Measurements from ENCODE around the gene COX6B2.

DNA sequence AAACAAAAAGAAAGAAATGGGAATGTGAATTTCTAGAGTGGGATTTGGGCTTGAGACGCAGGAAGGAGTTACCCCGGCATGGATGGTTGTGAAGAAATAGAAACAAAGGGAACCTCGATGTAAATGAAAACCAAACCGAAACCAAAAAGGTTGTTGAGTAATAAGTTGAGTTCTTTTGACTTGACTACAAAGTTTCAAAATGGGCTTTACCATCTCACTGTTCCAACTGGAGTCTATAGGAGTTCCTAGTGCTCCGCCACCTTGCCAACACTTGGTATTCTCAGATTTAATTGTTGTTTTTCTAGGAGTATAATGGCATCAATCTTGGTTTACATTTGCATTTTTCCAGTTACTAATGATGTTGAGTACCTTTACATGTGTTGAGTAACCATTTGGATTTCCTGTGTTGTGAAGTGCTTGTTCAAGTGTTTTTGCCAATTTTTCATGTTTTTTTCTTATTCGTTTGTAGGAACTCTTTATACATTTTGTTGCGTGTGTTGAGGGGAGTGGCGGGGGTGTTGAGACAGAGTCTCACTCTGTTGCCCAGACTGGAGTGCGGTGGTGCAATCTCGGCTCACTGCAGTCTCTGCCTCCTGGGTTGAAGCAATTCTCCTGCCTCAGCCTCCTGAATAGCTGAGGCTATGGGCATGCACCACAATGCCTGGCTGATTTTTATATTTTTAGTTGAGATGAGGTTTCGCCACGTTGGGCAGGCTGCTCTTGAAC, 43.8 kb upstream of the COX6B2 start:
- TF ChIP-seq CREM (IDR thresholded peaks at IDR 0.05) (no peak), CREM (CRISPR knock-in tag; IDR thresholded peaks at IDR 0.05) (no peak), ZBTB33 (CRISPR knock-in tag; IDR thresholded peaks at IDR 0.05) (no peak), HIVEP1 (CRISPR knock-in tag; IDR thresholded peaks at IDR 0.05) (no peak), CTCF (CRISPR knock-in tag; IDR thresholded peaks at IDR 0.05) (no peak), ZNF609 (CRISPR knock-in tag; IDR thresholded peaks at IDR 0.05; ENCODE audit: borderline replicate concordance) (no peak), REPIN1 (CRISPR knock-in tag; IDR thresholded peaks at IDR 0.05; ENCODE audit: borderline replicate concordance, low read depth) (no peak), POLR2A (IDR thresholded peaks at IDR 0.05; ENCODE audit: insufficient read depth in 1 of 2, low read depth in 2 of 2, low read length in 2 of 2) (no peak), KAT2B (IDR thresholded peaks at IDR 0.05; ENCODE audit: borderline replicate concordance, low read depth, low read length) (no peak), EZH2 (conservative IDR thresholded peaks at IDR 0.05; ENCODE audit: low read depth, low read length) (no peak), MTF1 (CRISPR knock-in tag; IDR thresholded peaks at IDR 0.05) (no peak), KLF9 (CRISPR knock-in tag; IDR thresholded peaks at IDR 0.05; ENCODE audit: low read depth) (no peak)

Data from HepG2 (cell line).